Endothelial cell of umbilical vein (primary cell): Measurements from ENCODE around the gene PRRC2C. TPM values are rescaled to one million over a fixed set of nuclear protein-coding genes. Genes with fewer than 3 reads are reported as not detected.

Source experiments
- BruUV-seq: library from RNA; stranded (reverse); fragments of 400-500 nt; replicated peaks from 2 replicates; lab custom pipeline; 2021; lab: Mats Ljungman, UMichigan
- CTCF ChIA-PET: fragments of 300-600, 350-600 bp; sonication (Branson Sonifier 250); formaldehyde crosslinking; loops from one replicate; lab custom pipeline; 2021; ENCODE audit warnings: antibody characterized with exemption, inconsistent platforms; lab: Charles Lee
- POLR2A ChIA-PET: fragments of 300-600, 350-600 bp; sonication (Branson Sonifier 250); formaldehyde crosslinking; loops from one replicate; lab custom pipeline; 2021; ENCODE audit warnings: antibody characterized with exemption, inconsistent platforms; lab: Charles Lee
- DNase-seq: peaks from one replicate; pipeline ENCODE4 v3.0.0-alpha.2; 2011; ENCODE audit warnings: low read depth, low spot score
- FAIRE-seq: peaks from 2 replicates; lab custom pipeline; 2011; peaks lifted over from hg19 to GRCh38; lab: Jason Lieb, UNC
- H2AFZ ChIP-seq: 2 replicates; pipeline ENCODE4 v1.6.0; 2012; ENCODE audit warnings: low read depth, low read length, control low read depth, inconsistent platforms
- H3K27ac ChIP-seq: 2 replicates; pipeline ENCODE4 v1.5.1; 2011; ENCODE audit warnings: low read depth, mild to moderate bottlenecking, control low read depth, low read length, moderate library complexity; ENCODE audit not compliant: insufficient read depth
- H3K27me3 ChIP-seq, 2 experiments: 2 replicates each; pipeline versions ENCODE4 v1.6.0 to v1.6.1; 2011; ENCODE audit warnings: low read length in 2 of 2, mixed read lengths in 1 of 2; ENCODE audit not compliant: control insufficient read depth in 2 of 2, insufficient read depth in 2 of 2
- H3K36me3 ChIP-seq, 2 experiments: 2 replicates in 1 of 2; 3 replicates in 1 of 2; pipeline ENCODE4 v1.5.1; 2011; ENCODE audit warnings: low read length in 2 of 2, mild to moderate bottlenecking in 1 of 2, moderate library complexity in 1 of 2; ENCODE audit not compliant: control insufficient read depth in 2 of 2, insufficient read depth in 2 of 2; ENCODE audit errors: extremely low read depth in 1 of 2
- H3K4me1 ChIP-seq: 3 replicates; pipeline ENCODE4 v1.5.1; 2011; ENCODE audit warnings: mild to moderate bottlenecking, low read length; ENCODE audit not compliant: control insufficient read depth, insufficient read depth; ENCODE audit errors: extremely low read depth
- H3K4me2 ChIP-seq: 2 replicates; pipeline ENCODE4 v1.6.1; 2011; ENCODE audit warnings: low read length, control low read depth, mixed read lengths; ENCODE audit not compliant: insufficient read depth
- H3K4me3 ChIP-seq, 3 experiments: fragments of 200-600 bp in 1 of 3; sonication (generic), shearing (Covaris generic) in 1 of 3; replicated peaks in 1 of 3; 2 replicates each; pipeline ENCODE4 v1.5.1; 2011 to 2016; ENCODE audit warnings: control low read depth in 3 of 3, low read length in 3 of 3, mild to moderate bottlenecking in 2 of 3, inconsistent platforms in 1 of 3, low read depth in 1 of 3, moderate library complexity in 1 of 3; ENCODE audit not compliant: insufficient read depth in 1 of 3
- H3K79me2 ChIP-seq: 2 replicates; pipeline ENCODE4 v1.6.0; 2012; ENCODE audit warnings: low read length, inconsistent platforms; ENCODE audit not compliant: control insufficient read depth, insufficient read depth
- H3K9ac ChIP-seq: replicated peaks from 2 replicates; pipeline ENCODE3; 2011; ENCODE audit warnings: low read length, control low read depth; ENCODE audit not compliant: insufficient read depth; ENCODE audit errors: extremely low read depth
- H3K9me1 ChIP-seq: replicated peaks from 3 replicates; pipeline ENCODE4 v1.6.0; 2011; ENCODE audit warnings: mild to moderate bottlenecking, low read length; ENCODE audit not compliant: control insufficient read depth, insufficient read depth; ENCODE audit errors: extremely low read depth
- H3K9me3 ChIP-seq: replicated peaks from 2 replicates; pipeline ENCODE4 v1.5.1; 2012; ENCODE audit warnings: low read length, inconsistent platforms; ENCODE audit not compliant: control insufficient read depth, insufficient read depth
- H4K20me1 ChIP-seq: replicated peaks from 2 replicates; pipeline ENCODE3; 2011; ENCODE audit warnings: mild to moderate bottlenecking, low read length; ENCODE audit not compliant: control insufficient read depth, insufficient read depth; ENCODE audit errors: extremely low read depth
- EZH2 ChIP-seq: IDR thresholded peaks from 2 replicates; pipeline ENCODE4 v1.6.1; 2012; ENCODE audit warnings: borderline replicate concordance, low read depth, mild to moderate bottlenecking, moderate library complexity, low read length, inconsistent platforms; ENCODE audit not compliant: severe bottlenecking
- FOS ChIP-seq: IDR thresholded peaks from 2 replicates; pipeline ENCODE4 v1.6.1; 2011; ENCODE audit warnings: mild to moderate bottlenecking, low read length, moderate library complexity, borderline replicate concordance; ENCODE audit not compliant: insufficient read depth
- GATA2 ChIP-seq: IDR thresholded peaks from 2 replicates; pipeline ENCODE4 v1.7.0; 2011; ENCODE audit warnings: low read depth, mild to moderate bottlenecking, moderate library complexity, mixed read lengths, low read length; ENCODE audit not compliant: insufficient read length, insufficient read depth
- JUN ChIP-seq: IDR thresholded peaks from 2 replicates; pipeline ENCODE4 v1.6.1; 2011; ENCODE audit warnings: borderline replicate concordance, low read depth; ENCODE audit not compliant: insufficient read length, insufficient read depth
- MYC ChIP-seq: IDR thresholded peaks from one replicate; pipeline ENCODE4 v1.6.1; 2011; ENCODE audit warnings: mild to moderate bottlenecking, low read depth, low read length
- POLR2A ChIP-seq: IDR thresholded peaks from 2 replicates; pipeline ENCODE4 v1.6.1; 2012; ENCODE audit warnings: low read depth, mild to moderate bottlenecking, control low read depth, low read length
- POLR2AphosphoS5 ChIP-seq: IDR thresholded peaks from 2 replicates; pipeline ENCODE4 v1.6.1; 2012; ENCODE audit warnings: low read depth, mild to moderate bottlenecking, control low read depth, low read length, moderate library complexity; ENCODE audit not compliant: insufficient read depth
- dilution Hi-C: fragments of 300-500 bp; cut with MboI; formaldehyde crosslinking; loops from one replicate; pipeline ENCODE4 v1.15.0; 2019; ENCODE audit warnings: low sequenced_read_pairs; ENCODE audit not compliant: extremely low pct_ligation_motif_present
- intact Hi-C: fragments of 100-400 bp; cut with micrococcal nuclease; formaldehyde crosslinking; loops from one replicate; pipeline ENCODE4 v1.10.0; 2022
- polyA plus RNA-seq, 4 experiments: library from polyadenylated mRNA; depleted of rRNA in 3 of 4; stranded (reverse) in 3 of 4; unstranded in 1 of 4; fragments of >200 nt; gene quantifications; 2 replicates each; pipeline versions ENCODE4 v1.2.1 to v1.2.3, GENCODE V29; 2011 to 2012; ENCODE audit warnings: missing spikeins in 1 of 4
- total RNA-seq: library from RNA; stranded (reverse); gene quantifications from 2 replicates; pipeline ENCODE4 v1.2.3, GENCODE V29; 2021
- TF ChIP-seq, protein P1 (sequence below): IDR thresholded peaks from 2 replicates; pipeline ENCODE4 v1.6.1; 2011; ENCODE audit not compliant: insufficient read depth, insufficient read length
- TF ChIP-seq, protein P2 (sequence below), 2 donors: IDR thresholded peaks; 1 replicate in 1 of 2; 2 replicates in 1 of 2; pipeline ENCODE4 v1.5.1; 2011; ENCODE audit warnings: low read length in 2 of 2, mild to moderate bottlenecking in 2 of 2, moderate library complexity in 2 of 2, control low read depth in 1 of 2, inconsistent platforms in 1 of 2, low read depth in 1 of 2; ENCODE audit not compliant: insufficient read depth in 1 of 2; ENCODE audit errors: extremely low read depth in 1 of 2

PRRC2C gene
- total and polyA plus RNA-seq, 2 donors (not counting 3 experiments of a cell fraction or from before 2014, with no cell fraction given), result 65.7 to 199 TPM

DNA sequence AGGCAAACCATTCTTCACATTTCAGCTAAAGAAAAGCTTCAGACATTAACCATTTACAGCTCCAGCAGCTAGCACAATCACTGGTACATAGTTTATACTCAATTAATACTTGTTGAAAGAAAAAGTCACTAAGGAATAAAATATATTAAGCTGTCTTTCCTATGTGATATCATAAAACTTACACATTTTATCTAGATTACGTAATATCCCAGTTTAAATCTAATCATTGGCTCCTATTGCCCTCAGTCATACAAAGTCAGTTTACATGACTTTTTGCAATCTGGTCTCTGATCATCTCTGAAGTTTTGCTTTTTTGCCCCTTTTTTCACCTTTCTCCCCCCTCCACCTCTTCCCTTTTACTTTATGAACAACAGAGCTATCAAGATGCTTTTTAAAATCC, 8.5 kb upstream of the PRRC2C start:
- Histone ChIP-seq H3K4me3 (no peak overlapping the region), H3K27ac (no peak overlapping the region), H3K79me2 (no peaks in the 10 kb centered on the region), H3K4me2 (no peak overlapping the region), H3K9me1 (no peaks in the 10 kb centered on the region), H2AFZ (no peak overlapping the region), H3K36me3 (no peaks in the 10 kb centered on the region), H3K27me3 (peaks cover 3 to 6% of the 10 kb centered on the region in 2 experiments), H3K9me3 (no peaks in the 10 kb centered on the region), H3K4me1 (no peaks in the 10 kb centered on the region), H4K20me1 (no peaks in the 10 kb centered on the region), H3K9ac (no peak overlapping the region)
- POLR2A ChIA-PET, result interaction anchor here (0.6 kb wide), 1 partner anchor 66 kb away, joined by 3 read pairs; no protein-coding TSS in a partner anchor
- no peak for FAIRE-seq
- CTCF ChIA-PET, result interaction anchor here (1.4 kb wide), 1 partner anchor 9 kb away, joined by 4 read pairs; the partner anchor contains the start of gene PRRC2C
- BruUV-seq, result no TSS peak
- intact Hi-C loops, result no loop called here
- dilution Hi-C loops, result no loop called here
- TF ChIP-seq FOS (no peak), POLR2AphosphoS5 (no peak), JUN (no peak), EZH2 (no peak), MYC (no peak), POLR2A (no peak), GATA2 (no peak)
- TF ChIP-seq, protein P1, sequence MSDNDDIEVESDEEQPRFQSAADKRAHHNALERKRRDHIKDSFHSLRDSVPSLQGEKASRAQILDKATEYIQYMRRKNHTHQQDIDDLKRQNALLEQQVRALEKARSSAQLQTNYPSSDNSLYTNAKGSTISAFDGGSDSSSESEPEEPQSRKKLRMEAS, result no peak
- TF ChIP-seq, protein P2, sequence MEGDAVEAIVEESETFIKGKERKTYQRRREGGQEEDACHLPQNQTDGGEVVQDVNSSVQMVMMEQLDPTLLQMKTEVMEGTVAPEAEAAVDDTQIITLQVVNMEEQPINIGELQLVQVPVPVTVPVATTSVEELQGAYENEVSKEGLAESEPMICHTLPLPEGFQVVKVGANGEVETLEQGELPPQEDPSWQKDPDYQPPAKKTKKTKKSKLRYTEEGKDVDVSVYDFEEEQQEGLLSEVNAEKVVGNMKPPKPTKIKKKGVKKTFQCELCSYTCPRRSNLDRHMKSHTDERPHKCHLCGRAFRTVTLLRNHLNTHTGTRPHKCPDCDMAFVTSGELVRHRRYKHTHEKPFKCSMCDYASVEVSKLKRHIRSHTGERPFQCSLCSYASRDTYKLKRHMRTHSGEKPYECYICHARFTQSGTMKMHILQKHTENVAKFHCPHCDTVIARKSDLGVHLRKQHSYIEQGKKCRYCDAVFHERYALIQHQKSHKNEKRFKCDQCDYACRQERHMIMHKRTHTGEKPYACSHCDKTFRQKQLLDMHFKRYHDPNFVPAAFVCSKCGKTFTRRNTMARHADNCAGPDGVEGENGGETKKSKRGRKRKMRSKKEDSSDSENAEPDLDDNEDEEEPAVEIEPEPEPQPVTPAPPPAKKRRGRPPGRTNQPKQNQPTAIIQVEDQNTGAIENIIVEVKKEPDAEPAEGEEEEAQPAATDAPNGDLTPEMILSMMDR (IDR thresholded peaks at IDR 0.05; ENCODE audit: extremely low read depth in 1 of 2, insufficient read depth in 1 of 2, low read depth in 1 of 2, low read length in 2 of 2), result no peak
- DNase-seq, result no peak
